NCI-H1436 (cell line): ENCODE results near the gene SLC4A5.
A peak's percentile ranks its signal among the peaks of the same experiment; 100 is the strongest.

Experiments
- DNase-seq: peaks from one replicate; lab custom pipeline; 2025; lab: John Stamatoyannopoulos, UW

The SLC4A5 gene

DNA sequence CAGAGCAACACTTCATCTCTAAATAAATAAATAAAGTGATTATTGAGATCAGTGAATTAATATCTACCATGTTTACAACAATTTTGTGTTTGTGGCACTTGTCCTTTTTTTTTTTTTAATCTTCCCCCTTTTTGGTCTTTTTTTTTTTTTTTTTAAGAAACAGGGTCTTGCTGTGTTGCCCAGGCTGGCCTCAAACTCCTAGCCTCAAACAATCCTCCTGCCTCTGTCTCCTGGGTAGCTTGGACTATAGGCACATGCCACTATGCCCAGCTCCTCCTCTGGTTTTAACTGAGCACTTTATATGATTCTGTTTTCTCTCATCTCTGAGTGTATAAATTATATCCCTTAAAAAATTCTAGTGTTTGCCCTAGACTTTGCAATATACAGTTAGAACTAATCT lies 30.3 kb downstream of the SLC4A5 start:
- no peak for DNase-seq

DNA sequence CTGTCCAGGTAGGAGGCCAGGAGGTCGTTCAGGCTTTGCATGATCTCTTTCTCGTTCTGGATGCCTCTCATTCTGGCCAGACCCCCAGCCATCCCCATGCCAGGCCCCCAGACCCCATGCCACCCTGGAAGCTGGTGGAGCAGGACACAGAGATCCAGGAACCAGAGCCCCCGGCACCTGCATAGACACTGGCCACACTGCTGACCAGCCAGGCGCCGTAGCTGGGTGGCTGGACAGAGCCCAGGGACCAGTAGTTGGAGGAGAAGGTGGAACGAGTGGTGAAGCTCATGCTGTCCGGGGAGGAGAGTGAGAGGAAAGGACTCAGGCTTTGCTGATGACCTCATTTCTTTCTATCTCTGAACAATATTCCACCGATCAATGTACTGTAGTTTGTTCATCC lies 35.5 kb downstream of the SLC4A5 start:
- no peak for DNase-seq

GRCh38 chr2:74304332-74305148 lies 38.7 kb downstream of the SLC4A5 start:
- DNase-seq, result no peak

DNA sequence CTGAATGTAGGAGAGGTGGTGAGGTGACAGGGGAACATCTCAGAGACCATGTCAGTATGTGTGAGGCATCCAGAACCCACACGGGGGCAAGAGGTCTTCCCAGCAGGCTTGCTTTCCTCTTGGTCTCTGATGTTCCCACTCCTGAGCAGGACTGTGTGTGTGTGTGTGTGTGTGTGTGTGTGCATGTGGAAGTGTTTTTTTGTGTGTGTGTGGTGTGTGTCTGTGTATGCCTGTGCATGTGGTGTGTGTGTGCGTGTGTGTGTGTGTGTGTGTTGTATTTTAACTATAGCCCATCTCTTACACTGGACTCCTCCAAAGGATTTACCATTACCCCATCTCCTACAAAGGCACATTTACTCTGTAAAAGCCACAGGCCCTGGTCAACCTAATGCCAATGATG lies 40.4 kb downstream of the SLC4A5 start:
- DNase-seq, result no peak

GRCh38 chr2:74301262-74301661 lies 42.0 kb downstream of the SLC4A5 start:
- DNase-seq, result no peak

- no peak for DNase-seq
Observed at GRCh38 chr2:74300506-74300905, 42.7 kb downstream of the SLC4A5 start.

- DNase-seq, result no peak
Observed at GRCh38 chr2:74297950-74298349, 45.3 kb downstream of the SLC4A5 start.

- no peak for DNase-seq
Observed at GRCh38 chr2:74297391-74297790, 45.8 kb downstream of the SLC4A5 start.

- DNase-seq, result no peak
Observed at GRCh38 chr2:74293191-74293991, 49.8 kb downstream of the SLC4A5 start.

GRCh38 chr2:74292751-74293150 lies 50.5 kb downstream of the SLC4A5 start:
- DNase-seq, result no peak

DNA sequence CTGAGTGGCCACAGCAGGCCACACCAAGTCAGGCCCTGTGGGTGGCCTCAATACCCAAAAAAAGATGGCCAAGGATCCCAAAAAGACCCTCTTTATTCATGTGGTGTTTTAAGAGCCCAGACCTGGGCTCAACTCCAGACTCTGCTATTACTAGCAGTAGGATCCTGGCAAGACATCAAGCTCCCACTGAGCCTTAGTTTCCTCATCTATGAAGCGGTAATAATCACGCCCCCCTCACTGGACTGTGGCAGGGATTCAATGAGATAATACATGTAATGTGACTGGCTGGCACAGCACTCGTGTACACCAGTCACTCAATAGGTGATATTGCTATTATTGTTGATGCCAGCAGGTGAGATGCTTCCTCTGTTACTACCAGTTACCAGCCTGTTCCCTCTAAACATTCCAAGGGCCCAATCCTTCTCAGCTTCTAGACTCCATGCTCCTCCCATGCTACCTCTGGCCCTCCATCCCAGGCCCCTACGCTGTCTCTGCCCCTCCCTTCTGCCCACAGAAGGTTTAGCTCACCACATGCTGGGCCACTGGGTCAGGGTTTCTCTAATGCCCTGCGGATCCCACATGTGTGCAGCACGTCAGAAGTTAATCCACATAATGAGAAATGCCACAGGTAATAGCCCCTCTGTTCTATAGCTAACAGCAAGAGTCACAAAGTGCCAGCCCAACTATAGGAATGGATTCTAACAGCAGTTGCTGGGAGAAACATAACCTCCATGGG lies 51.2 kb downstream of the SLC4A5 start:
- no peak for DNase-seq

DNA sequence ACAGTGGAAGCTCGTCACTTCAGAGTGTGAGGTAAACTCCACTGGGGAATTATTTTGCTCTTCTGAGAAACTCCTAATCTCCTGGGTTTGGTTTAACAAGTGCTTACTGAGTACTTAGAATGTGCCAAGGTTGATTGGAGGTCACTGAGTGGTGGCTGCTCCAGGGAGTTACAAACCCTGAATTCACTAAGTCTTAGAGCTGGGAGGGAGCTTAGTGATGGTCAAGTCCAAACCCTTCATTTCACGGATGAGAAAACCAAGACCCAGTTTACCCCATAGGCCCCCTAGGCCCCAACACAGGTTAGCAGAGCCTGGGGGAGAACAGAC lies 52.0 kb downstream of the SLC4A5 start:
- DNase-seq, result no peak

- DNase-seq, result peak; percentile 18
Observed at GRCh38 chr2:74290466-74291217, 52.6 kb downstream of the SLC4A5 start.

GRCh38 chr2:74290066-74290465 lies 53.1 kb downstream of the SLC4A5 start:
- DNase-seq, result no peak

GRCh38 chr2:74286725-74287124 lies 56.5 kb downstream of the SLC4A5 start:
- DNase-seq, result no peak

DNA sequence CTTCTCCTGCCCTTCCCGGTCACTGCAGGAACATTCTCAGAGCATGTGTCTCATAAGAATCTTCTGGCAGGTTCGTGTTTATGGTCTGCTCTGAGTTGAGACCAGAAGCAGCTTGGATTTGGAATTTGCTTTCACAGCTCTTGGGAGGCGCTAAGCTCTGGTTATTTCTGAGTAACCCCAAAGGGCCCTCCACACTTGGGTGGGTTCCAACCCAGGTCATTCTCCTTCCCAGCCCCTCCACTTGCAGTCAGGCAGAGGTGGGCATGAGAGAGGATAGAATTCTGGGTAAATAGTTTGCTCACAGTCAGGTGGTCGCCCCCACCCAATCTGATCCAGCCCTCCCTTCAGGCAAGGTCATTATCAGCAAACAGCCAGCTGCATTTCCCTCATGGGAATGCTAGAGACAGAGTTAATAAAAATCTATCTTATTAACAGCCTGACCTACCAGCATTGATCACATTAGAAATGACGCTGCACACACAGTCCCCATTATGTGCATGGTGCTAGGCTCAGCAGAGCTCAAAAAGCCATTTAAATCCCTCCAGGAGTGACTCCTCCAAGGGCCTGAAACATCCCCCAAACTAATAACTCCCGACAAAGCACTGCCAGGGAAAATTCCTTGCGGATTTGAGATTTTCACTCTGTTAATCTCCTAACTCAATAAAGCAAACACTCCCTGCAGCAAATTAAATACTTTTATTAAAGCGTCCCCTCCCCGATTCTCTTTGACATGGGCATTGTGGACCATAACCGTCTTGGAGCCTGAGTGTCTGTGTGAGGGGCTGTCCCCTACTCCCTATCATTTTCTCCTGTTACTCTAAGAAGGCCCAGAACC lies 61.9 kb downstream of the SLC4A5 start:
- DNase-seq, result no peak

GRCh38 chr2:74278694-74279093 lies 64.5 kb downstream of the SLC4A5 start:
- DNase-seq, result no peak

DNA sequence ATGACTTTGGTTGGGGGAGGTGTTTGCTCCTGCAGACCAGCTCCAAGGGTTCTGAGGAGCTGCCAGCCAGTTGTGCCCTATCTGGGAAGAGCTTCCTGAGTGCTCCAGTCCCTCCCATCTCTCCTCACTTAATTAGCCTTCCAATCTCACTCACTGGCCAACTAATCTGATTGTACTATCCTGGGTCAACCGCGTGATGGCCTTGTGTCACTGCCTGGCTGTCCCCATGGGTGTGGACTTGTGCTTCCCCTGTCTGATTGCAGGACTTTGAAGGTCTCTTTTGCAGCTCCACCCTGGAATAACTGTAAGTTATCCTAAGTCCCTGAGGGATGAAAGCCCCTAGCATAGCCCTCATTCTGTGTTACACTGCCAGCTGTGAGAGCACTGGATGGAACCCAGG lies 65.0 kb downstream of the SLC4A5 start:
- no peak for DNase-seq

- DNase-seq, result peak; percentile 24
Observed at GRCh38 chr2:74275228-74275627, 68.0 kb downstream of the SLC4A5 start.

DNA sequence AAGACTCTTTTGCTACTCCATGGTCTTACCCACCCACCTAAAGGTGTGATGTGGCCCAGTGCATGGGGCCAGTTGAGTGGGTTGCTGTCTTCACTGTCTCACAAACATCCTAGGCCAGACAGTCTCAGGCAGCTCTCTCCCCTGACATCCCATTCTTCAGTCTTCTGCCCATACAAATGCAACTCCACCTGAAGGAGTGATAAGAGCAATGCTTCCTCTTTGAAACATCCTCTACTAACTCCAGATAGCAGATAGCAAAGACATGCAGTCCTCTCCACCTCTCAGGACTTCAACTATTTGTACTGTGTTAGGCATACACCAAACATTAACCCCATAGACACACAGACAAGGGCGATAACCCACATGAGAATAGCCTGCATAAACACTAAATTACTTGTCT lies 73.5 kb downstream of the SLC4A5 start:
- no peak for DNase-seq

DNA sequence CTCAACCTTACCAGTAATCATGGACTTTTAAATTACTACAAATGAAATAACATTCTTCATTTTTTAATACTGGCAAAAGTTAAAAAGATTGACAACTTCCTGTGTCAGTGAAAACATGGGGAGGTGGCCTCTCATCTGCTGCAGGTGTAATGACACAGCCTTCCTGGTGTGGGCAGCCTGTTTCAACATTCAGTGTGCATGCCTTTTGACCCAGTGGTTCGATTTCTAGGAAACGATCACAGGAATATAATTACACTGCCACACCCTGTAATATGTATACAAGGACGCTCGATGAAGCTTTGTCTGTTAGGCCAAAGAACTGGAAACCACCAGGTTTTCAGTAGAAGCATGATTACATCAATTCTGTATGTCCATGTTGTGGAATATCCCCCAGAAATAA lies 76.1 kb downstream of the SLC4A5 start:
- DNase-seq, result peak; percentile 47
